Fibroblast of peridontal ligament (primary cell): Measurements from ENCODE around the gene PHIP.

Source experiments
- DNase-seq: peaks from one replicate; pipeline ENCODE4 v3.0.0-alpha.2; 2010; ENCODE audit errors: extremely low read depth

The PHIP gene

GRCh38 chr6:79010422-79010821 is 67.6 kb downstream of the PHIP start:
- no peak for DNase-seq

GRCh38 chr6:79009819-79010218 is 68.2 kb downstream of the PHIP start:
- DNase-seq = no peak

GRCh38 chr6:79005497-79005896 is 72.6 kb downstream of the PHIP start:
- peak; percentile 27 for DNase-seq

GRCh38 chr6:79005024-79005423 is 73.0 kb downstream of the PHIP start:
- DNase-seq = no peak

- no peak for DNase-seq
Measured at GRCh38 chr6:79004239-79004638, 73.8 kb downstream of the PHIP start.

GRCh38 chr6:79001415-79001814 is 76.6 kb downstream of the PHIP start:
- DNase-seq = no peak

GRCh38 chr6:78999737-79000136 is 78.3 kb downstream of the PHIP start:
- DNase-seq = peak; percentile 35

GRCh38 chr6:78995946-78996345 is 82.1 kb downstream of the PHIP start:
- no peak for DNase-seq

GRCh38 chr6:78995346-78995745 is 82.7 kb downstream of the PHIP start:
- DNase-seq = no peak

- DNase-seq = no peak
Measured at GRCh38 chr6:78993955-78994354, 84.1 kb downstream of the PHIP start.

GRCh38 chr6:78989191-78989590 is 88.9 kb downstream of the PHIP start:
- DNase-seq = no peak

- no peak for DNase-seq
Measured at GRCh38 chr6:78986161-78986560, 91.9 kb downstream of the PHIP start.

- no peak for DNase-seq
Measured at GRCh38 chr6:78984225-78984950, 93.7 kb downstream of the PHIP start.

GRCh38 chr6:78967191-78967590 is 110.9 kb downstream of the PHIP start:
- no peak for DNase-seq

GRCh38 chr6:78966542-78966941 is 111.5 kb downstream of the PHIP start:
- DNase-seq = no peak

GRCh38 chr6:78962448-78962847 is 115.6 kb downstream of the PHIP start:
- no peak for DNase-seq

GRCh38 chr6:78954740-78955139 is 123.3 kb downstream of the PHIP start:
- DNase-seq = no peak

GRCh38 chr6:78953798-78954197 is 124.3 kb downstream of the PHIP start:
- DNase-seq = no peak

GRCh38 chr6:78952362-78952761 is 125.7 kb downstream of the PHIP start:
- no peak for DNase-seq

GRCh38 chr6:78948785-78949184 is 129.3 kb downstream of the PHIP start:
- no peak for DNase-seq

GRCh38 chr6:78947962-78948361 is 130.1 kb downstream of the PHIP start:
- DNase-seq = peak; percentile 37

GRCh38 chr6:78947529-78947928 is 130.5 kb downstream of the PHIP start:
- peak; percentile 27 for DNase-seq

GRCh38 chr6:78942446-78942845 is 135.6 kb downstream of the PHIP start:
- DNase-seq = peak; percentile 6

GRCh38 chr6:78936515-78936914 is 141.5 kb downstream of the PHIP start:
- DNase-seq = no peak
